ENCODE results near the gene PAX7. TPM values are rescaled to one million over a fixed set of nuclear protein-coding genes. Genes with fewer than 3 reads are reported as not detected.
A peak's percentile ranks its signal among the peaks of the same experiment; 100 is the strongest.

The PAX7 gene
- total RNA-seq, 1 experiment from 2014 or later: 0.15 TPM

DNA sequence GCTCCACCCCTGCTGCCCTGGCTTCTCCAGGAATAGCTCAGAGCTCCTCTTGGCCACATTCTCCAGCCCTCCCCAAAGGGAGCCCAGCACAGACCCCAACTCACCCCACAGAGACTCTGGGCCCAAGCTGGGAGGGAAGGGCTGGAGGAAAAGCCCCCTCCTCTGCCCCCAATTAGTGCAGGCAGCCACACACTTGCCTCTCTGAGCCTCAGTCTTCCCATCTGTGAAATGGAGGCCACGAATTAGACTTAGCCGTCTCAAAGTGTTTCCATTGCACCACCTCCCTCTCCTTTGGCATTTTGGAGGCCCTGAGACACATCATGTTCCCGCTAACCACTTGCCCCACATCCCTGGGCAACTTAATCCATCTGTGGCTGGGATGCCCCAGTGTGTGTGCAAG lies 108.0 kb downstream of the PAX7 start:
- Histone ChIP-seq H4K5ac (ENCODE audit: insufficient read length, low read depth, low read length) (no peak overlapping the region), H3K79me2 (ENCODE audit: insufficient read depth, low read length) (no peaks in the 10 kb centered on the region), H2AFZ (ENCODE audit: low read length) (no peak overlapping the region), H2BK15ac (ENCODE audit: low read depth, low read length) (no peak overlapping the region), H3K9ac (ENCODE audit: extremely low read depth, insufficient read length, low read length) (no peak overlapping the region), H3K56ac (ENCODE audit: insufficient read length, low read depth, low read length) (no peak overlapping the region), H2BK12ac (ENCODE audit: insufficient read length, low read depth, low read length) (no peak overlapping the region), H3T11ph (ENCODE audit: low read length) (no peak overlapping the region), H3K27me3 (ENCODE audit: insufficient read depth, low read length) (peaks cover 3% of the 10 kb centered on the region; the same call in 1 of the 2 replicates), H3K4ac (ENCODE audit: low read depth, low read length) (no peak overlapping the region), H2BK120ac (ENCODE audit: low read depth, low read length, poor library complexity, severe bottlenecking) (no peak overlapping the region), H3K4me2 (ENCODE audit: insufficient read depth, insufficient read length, low read length) (no peak overlapping the region), H2BK5ac (ENCODE audit: insufficient read length, low read length) (no peak overlapping the region), H2BK20ac (ENCODE audit: low read depth, low read length, poor library complexity, severe bottlenecking) (no peak overlapping the region), H2AK5ac (ENCODE audit: insufficient read length, low read length) (no peak overlapping the region), H3K23me2 (ENCODE audit: insufficient read length, low read depth, low read length, poor library complexity, severe bottlenecking) (no peaks in the 10 kb centered on the region), H3K27ac (ENCODE audit: insufficient read length, low read depth, low read length) (no peak overlapping the region), H3K79me1 (ENCODE audit: insufficient read depth, low read depth, low read length, poor library complexity, severe bottlenecking) (no peaks in the 10 kb centered on the region), H3K18ac (ENCODE audit: insufficient read length, low read depth, low read length) (no peak overlapping the region), H3K14ac (ENCODE audit: insufficient read depth, low read length) (no peak overlapping the region; the same call in 1 of the 2 replicates), H4K91ac (ENCODE audit: insufficient read length, low read depth, low read length) (no peak overlapping the region), H3K9me3 (ENCODE audit: control insufficient read depth, low read depth, low read length) (no peaks in the 10 kb centered on the region), H3K23ac (ENCODE audit: insufficient read length, low read depth, low read length) (no peak overlapping the region), H4K20me1 (ENCODE audit: control insufficient read depth, insufficient read depth, insufficient read length) (peaks cover 2% of the 10 kb centered on the region), H4K8ac (replicated peaks; ENCODE audit: insufficient read length, low read depth, low read length) (no peak overlapping the region), H3K4me1 (ENCODE audit: insufficient read depth, low read length) (no peaks in the 10 kb centered on the region)
- DNase-seq: no peak
- Mint-ChIP-seq H3K4me1 (peaks cover 0 to 10% of the 10 kb centered on the region in 2 experiments; a peak in 2 of 4 replicates), H3K36me3 (ENCODE audit: insufficient read depth in 1 of 3, low read depth in 3 of 3) (no peaks in the 10 kb centered on the region), H3K9me3 (no peaks in the 10 kb centered on the region; a peak in 1 of 5 replicates), H3K27ac (peak overlapping the region in 1 of 3 experiments; percentile 16; a peak in 1 of 7 replicates), H3K4me3 (no peak overlapping the region), H3K27me3 (ENCODE audit: low read depth) (peaks cover 54% of the 10 kb centered on the region)
- TF ChIP-seq, protein P1, sequence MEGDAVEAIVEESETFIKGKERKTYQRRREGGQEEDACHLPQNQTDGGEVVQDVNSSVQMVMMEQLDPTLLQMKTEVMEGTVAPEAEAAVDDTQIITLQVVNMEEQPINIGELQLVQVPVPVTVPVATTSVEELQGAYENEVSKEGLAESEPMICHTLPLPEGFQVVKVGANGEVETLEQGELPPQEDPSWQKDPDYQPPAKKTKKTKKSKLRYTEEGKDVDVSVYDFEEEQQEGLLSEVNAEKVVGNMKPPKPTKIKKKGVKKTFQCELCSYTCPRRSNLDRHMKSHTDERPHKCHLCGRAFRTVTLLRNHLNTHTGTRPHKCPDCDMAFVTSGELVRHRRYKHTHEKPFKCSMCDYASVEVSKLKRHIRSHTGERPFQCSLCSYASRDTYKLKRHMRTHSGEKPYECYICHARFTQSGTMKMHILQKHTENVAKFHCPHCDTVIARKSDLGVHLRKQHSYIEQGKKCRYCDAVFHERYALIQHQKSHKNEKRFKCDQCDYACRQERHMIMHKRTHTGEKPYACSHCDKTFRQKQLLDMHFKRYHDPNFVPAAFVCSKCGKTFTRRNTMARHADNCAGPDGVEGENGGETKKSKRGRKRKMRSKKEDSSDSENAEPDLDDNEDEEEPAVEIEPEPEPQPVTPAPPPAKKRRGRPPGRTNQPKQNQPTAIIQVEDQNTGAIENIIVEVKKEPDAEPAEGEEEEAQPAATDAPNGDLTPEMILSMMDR (conservative IDR thresholded peaks at IDR 0.05): no peak
- WGBS (ENCODE audit: extremely low coverage, insufficient read length, low lambda C conversion rate): no CpG with 5 or more reads among the region's 3 CpGs

Data from H9 (cell line).